Measurements from ENCODE around the gene MARVELD1.
A peak's percentile ranks its signal among the peaks of the same experiment; 100 is the strongest.
"Not testable (repeated sequence)": the region's sequence is repeated elsewhere in the genome, so short reads cannot be mapped to it uniquely, and the experiment has no call there.

The MARVELD1 gene

DNA sequence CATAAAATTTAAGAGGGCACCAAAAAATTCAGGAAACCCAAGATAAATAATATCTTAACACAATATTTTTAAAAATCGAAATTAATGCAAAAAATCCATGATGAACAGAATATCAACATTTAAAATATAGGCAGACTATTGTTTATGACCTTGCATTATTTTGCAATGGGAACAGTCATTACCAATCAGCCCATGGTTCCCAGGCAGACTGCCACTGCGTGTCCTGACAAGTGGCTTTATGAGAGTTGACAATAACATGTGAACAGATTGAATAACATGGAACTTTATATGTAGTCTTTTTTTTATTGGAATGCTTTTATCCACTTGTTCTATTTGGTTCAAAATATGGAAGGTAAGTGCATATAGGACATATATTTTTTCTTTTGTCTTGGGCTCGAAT lies 23.4 kb upstream of the MARVELD1 start:
- no peak for DNase-seq

DNA sequence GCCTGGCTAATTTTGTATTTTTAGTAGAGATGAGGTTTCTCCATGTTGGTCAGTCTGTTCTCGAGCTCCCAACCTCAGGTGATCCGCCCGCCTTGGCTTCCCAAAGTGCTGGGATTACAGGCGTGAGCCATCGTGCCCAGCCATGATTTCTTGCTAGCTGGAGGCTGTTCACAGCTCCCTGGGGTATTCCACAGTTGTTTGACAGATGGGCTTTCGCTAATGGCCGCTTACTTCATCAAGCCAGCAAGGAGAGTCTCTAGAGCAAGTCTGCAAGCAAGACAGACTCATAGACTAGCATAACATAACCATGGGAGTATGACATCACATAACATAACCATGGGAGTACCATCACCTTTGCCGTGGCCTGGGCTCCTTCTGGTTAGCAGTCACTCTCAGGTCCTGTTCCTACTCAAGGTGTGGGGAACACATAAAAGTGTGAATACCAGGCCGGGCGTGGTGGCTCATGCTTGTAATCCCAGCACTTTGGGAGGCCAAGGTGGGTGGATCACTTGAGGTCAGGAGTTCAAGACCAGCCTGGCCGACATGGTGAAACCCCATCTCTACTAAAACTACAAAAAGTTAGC lies 15.4 kb upstream of the MARVELD1 start:
- DNase-seq, result not testable (repeated sequence)

DNA sequence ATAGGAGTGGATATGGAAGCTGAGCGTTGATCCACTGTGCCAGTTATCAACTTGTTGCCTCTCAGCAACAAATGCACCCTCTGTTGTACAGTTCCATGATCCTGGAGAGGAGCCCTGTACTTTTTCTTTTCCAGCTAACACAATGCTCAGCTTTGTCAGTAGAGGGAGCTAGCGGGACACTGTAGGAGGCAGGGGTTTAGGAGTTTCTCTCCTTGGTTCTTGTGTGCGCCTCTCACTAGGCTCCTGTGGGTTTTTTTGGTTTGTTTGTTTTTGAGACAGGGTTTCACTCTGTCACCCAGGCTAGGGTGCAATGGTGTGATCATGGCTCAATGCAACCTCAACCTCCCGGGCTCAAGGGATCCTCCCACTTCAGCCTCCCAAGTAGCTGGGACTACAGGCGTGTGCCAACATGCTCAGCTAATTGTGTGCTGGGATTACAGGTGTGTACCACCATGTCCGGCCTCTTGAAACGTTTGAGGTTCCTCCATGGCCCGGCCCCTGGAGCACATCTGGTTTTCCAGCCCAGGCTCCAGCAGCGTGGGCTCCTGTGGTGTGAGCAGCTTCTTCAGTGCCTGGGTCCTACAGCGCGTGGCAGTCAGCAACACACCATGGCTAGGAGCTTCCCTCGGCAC lies 12.0 kb upstream of the MARVELD1 start:
- DNase-seq, result peak in 27 of 51 donors; percentile 5 to 78 (median 38)

DNA sequence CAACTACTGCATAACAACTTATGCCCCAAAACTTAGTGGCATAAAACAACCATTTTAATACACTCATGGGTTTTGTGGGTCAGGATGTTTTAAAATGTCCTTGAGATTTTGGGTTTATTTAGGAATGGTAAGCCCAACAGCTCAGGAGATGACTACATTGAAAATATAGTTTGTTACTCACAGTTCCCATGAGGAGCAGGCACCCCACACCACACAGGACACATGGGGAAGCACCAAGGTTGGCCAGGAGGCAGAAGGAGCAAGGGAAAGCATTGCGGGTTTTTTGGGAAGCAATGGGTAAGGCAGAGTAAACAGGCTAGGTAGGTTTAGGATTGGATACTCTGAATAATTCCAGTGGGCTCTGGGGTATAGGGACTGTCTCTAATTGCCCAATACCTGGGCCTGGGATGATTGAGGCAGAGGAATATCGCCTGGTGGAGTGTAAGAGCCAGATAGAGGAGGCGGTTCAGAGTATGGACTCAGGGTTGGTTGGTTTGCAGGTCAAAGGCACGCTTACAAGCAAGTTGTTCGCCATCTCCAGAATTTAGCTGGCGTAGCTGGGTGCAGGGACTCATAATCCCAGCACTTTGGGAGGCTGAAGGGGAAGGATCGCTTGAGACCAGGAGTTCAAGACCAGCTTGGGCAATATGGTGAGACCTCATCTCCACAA lies 10.0 kb upstream of the MARVELD1 start:
- no peak for DNase-seq

DNA sequence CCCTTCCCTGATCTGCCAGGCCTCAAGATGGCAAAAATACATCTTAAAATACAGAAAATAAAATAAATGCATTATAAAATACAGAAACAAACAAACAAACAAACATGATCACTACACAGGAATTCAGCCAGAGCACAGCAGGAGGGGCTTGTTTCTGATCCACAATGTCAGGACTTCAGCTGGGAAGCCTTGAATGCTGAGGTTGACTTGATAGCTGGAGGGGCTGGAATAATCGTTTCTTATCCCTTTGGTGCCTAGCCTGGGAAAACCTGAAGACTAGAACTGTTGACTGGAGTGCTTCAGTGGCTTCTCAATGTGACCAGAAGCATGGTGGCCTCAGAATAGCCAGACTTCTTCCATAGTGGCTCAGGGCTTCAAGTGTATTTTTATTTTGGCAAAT lies 9.2 kb upstream of the MARVELD1 start:
- DNase-seq, result no peak

DNA sequence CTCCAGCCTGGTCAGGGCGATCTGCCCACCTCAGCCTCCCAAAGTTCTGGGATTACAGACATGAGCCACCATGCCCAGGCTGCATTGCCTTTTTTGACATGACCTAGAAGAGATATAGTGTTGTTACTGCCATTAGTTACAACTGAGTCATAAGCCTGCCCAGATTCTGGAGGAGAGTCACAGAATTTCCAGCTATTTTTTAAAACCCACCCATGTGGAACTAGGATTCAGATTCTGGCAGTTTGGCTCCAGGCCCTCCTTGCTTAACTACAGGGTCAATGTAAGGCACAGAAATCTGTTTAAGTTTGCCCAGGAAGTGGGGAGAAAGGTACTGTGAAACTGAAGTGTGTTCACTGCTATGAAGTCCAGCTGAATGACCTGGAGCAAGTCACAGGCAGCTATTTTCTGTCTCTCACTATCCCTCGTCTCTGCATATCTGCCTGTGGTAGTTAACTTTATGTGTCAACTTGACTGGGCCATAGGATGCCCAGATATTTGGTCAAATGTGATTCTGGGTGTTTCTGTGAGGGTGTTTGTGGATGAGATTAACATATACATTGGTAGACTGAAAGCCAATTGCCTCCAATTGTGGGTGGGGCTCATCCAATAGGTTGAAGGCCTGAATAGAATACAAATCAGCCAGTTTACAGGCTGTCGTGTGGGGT lies 8.4 kb upstream of the MARVELD1 start:
- no peak for DNase-seq

DNA sequence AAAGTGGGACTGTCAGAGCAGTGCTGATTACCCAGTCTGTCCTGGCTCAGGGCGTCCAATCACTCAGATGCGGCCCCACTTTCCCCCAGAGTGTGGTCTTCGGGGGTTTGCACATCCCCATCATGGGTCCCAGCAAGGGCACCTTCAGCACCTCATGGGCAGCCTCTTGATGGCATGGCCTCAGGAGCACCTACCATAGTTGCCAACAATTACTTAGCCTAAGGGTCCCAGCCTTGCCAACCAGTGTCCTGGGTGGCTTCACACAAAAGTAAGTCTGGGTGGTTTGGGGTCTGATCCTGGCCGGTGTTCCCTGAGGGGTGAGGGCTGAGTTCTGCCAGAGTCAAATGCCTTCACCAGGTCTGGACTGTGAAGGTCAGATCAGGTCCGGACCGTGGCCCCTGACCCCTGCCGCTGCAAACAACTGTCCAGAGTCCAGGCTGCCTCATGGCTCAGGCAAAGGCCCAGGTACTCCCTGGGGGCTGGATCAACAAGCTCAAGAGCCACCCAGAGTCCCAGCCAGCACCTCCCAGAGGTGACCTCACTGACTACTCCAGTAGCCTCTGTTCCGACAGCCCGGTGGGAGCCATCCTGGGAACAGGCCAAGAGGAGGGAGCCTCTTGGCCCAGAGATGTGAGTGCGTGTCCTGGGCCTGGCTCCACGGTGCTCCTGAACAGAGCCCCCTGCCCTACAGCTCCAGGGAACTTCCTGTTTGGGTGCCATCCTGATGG lies 6.2 kb upstream of the MARVELD1 start:
- DNase-seq, result no peak

DNA sequence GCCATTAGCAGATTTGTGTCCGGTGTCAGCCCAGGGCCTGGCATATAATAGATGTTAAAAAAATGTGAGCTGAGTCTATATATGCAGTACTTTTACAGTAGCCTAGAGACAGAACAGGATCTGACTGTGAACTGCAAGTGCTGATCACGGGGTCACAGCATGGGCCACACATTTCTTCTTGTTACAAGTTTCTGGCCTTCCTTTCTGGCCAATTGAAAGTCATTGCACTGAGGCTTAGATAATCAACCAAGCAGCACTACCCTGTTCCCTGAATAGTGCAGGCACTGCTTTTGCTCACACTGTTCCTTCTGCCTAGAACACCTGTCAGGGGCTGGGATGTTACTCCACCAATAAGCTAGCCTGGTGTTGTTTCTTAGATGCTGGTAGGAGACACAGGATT lies 5.4 kb upstream of the MARVELD1 start:
- no peak for DNase-seq

DNA sequence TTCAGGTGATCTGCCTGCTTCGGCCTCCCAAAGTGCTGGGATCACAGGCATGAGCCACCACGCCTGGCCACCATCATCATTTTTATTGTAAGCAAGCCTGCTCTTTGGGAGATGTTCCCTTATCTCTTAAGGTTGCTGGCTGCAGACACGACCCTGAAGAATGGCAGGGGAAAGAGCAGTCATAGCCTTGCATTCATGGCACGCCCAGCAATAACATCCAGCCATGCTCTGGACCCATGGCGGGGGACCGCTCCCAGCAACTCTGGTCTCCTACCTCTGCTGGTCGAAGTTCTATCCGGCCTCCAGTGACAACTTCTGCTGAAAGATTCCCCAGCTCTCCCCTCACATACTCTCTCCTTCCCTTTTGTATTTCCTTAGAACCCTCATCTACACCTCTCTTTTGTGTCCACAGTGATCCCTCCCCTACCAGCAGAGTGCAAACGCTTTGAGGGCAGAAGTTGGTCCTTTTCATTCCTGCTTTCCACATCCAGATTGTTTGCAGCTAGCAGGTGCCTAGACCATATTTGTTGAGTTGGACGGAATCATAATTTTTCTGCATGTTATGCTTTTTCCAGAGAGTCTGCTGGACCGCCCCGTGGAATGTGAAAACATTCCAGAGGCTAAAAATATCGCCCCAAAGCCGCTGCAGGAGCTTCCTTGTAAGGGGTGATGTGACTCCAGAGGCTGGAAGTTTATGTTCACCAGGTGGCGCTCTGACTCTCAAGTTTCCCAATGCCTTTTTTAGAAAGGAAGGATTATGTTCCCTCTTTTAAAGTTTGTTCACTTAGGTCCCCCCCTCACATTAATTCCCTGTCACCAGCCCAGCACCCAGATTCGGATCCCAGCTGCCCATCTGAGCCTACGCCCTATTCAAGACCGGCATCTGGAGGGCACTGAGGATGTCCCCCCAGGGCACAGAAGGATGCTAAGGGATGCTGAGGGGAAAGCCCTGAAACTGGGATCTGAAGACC lies 4.3 kb upstream of the MARVELD1 start:
- DNase-seq, result peak in 23 of 51 donors; percentile 6 to 61 (median 25)

DNA sequence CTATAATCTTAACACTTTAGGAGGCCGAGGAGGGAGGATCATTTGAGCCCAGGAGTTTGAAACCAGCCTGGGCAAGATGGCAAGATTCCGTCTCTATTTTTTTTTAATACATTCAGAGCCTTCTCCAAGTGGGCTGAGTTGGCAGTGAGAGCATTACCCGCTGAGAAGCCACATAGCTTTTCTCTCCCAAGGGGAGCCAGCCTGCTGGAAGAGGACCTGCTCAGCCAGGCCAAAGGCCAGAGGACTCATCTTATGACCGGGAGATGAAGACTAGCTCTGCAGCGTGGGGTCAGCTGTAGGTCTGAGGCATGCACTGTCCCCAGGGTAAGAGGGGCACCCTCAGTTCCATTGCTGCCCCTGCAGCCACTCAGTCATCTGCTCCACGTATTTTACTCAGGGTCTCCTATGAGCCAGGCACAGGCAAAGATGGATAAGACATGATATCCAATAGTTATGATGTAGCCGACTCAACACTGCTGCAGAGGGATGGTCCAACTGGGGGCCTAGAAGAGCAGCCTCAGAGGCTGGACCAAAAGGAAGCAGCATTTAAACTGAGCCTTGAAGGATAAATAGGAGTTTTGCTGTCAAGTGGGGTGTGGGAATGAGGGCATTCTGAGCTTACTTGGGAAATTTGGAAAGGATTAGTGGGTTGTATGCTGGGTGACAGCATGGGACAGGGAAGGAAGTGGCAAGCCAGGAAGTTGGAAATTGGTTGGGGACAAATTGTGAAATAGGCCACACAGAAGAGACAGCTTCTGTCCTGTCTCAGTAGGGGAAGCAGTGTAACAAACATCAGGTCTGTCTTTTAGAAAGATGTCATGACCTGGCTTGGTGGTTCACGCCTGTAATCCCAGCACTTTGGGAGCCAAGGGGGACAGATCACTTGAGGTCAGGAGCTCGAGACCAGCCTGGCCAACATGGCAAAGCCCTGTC lies 1.6 kb upstream of the MARVELD1 start:
- DNase-seq, result no peak

DNA sequence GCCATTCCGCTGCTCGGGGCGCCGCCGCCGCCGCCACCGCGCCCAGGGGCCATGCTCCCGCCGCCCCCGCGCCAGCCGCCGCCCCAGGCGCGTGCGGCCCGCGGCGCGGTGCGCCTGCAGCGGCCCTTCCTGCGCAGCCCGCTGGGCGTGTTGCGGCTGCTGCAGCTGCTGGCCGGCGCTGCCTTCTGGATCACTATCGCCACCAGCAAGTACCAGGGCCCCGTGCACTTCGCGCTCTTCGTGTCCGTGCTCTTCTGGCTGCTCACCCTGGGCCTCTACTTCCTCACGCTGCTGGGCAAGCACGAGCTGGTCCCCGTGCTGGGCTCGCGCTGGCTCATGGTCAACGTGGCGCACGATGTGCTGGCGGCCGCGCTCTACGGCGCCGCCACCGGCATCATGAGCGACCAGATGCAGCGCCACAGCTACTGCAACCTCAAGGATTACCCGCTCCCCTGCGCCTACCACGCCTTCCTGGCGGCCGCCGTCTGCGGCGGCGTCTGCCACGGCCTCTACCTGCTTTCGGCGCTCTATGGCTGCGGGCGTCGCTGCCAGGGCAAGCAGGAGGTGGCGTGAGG lies 383 bp downstream of the MARVELD1 start:
- DNase-seq, result peak in 47 of 51 donors; percentile 19 to 79 (median 59)

DNA sequence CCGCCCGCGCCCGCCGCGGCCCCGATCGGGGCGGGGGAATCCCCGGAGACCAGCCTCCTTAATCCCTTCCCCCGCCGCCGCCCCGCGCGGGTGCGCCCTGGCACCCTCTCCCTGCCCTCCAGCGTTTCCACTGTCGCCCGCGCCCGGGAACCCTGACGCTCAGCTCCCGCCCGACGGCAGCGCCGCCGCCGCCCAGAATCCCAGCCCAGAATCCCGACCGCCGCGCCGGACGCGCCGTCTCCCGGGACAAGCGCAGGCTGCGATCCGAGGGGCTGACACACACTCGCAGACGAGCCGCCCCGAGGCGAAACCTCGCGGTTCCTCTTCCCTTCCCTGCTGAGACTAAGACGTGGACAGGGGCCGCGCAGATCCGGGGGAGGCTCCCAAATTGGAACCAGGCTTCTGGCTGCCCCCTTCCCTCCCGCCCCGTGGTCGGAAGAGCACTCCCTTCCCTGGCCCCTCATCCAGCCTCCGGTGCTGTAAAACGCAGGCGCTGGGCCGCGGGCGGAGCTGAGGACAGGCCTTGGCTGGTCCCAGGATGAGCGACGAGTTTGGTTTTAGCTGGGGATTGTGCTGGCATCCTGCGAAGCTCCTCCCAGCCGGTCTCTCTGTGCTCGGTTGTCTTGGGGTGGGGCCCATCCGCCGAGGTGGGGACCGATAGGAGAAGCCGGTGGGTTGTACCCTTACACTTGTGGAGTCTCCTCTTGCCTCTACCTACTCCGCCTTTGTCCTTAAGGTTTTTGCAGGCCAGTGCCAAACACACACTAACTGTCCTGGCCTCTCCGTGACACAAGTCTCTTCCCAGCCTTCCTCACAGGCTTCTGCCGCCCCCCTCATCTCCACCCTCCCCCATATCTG lies 1.1 kb downstream of the MARVELD1 start:
- DNase-seq, result peak in 30 of 51 donors; percentile 10 to 78 (median 49)

DNA sequence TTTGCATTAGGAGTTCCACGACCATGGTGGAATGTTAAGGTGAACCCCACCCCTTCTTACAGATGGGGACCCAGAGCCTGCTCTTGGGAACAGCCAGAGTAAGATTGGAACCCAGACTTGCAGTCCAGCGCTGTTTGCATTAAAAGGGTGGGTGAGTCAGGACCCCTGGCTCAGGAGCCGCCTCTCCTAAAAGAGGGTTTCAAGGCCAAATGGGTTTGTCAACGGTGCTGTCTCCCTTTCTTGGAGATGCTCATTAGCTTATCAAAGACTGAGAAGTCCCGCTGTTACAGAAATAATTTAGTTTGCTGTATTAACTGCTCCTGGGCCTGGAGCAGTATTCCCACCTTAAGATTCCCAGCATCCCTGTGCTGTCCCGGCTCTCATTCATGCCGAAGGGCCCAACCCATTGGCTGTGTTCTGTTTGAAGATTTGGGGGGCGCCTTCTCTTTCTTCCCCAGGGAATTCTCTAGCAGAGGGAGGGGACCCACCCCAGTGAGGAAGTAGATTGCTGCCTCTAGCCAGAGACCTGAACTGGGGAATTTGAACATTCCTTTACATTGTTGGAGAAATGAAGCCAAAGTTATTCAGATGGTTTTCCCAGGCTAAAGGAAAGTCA lies 1.8 kb downstream of the MARVELD1 start:
- DNase-seq, result no peak

DNA sequence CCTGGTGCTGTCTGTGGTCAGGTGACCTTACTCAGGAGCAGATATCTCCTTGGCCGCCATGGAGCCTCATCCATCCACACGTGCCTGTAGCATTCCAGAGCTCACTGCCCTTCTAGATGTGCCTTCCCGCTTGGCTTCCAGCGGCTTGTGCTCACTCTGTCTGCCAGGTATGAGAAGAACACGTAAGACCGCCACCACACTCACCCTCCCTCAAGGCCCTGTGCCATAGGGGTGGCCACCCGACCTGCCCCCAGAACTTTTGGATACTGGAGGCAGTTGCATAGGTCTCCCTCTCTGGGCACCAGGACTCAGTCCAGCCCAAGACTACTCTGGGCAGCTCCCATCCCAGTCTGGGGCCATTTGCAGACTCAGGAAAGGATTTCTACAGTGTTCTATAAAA lies 4.1 kb downstream of the MARVELD1 start:
- no peak for DNase-seq

DNA sequence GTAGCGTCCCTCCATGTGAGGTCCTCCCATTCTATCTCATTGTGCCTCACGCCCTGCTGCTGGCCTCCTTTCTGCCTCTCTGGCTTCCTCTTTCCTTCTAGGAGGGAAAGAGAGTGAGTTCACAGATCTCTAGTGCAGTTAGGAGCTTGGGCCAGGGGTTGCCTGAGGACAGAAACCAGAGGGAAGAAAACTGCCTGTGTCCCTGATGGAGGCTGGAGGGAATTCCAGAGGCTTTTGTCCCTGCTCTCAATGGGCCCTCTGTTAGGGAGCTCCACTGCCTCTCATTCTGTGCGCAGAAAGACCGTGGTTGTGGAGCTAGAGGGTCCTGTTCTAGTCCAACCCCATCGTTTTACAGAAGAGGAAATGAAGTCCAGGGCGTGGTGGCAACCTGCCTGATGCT lies 4.6 kb downstream of the MARVELD1 start:
- DNase-seq, result peak in 40 of 51 donors; percentile 17 to 84 (median 45)

DNA sequence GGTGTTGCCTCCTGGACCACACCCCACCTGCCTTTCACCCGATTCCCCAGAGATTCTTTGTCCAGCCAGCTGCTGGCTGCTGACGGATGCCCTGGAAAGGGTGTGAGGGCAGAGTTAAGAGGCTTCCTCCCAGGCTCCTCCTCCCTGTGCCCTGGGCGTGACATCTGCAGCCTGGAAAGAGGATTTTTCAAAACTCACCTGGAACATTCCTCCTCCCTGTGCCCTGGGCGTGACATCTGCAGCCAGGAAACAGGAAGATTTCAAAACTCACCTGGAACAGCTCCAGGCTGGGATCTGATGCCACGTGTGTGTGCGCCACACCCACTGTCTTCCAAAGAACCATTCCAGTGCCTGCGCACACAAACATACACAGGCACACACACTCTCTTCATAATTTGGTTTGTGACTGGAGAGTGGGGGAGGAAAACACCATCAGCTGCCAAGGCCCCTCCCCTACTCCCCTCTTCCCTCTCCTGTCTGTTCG lies 5.2 kb downstream of the MARVELD1 start:
- peak in 5 of 51 donors; percentile 16 to 59 (median 40) for DNase-seq

DNA sequence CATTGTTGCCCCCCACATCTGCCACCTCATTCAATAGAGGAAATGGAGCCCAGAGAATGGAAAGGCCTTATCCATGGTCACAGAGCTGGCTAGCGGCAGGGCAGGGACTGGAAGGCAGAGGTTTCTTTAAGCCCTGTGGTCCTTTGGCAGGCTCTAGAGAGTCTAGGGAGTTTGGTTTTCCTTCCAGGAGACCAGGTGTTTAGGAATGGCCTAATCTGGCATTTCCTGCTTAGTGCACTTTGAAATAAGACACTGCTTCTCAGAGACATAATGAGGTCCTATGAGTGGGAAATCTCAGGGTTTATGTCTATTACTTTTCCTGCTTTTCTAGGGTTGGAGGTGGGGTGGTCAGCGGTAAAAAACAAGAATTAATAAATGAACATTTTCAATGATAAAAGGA lies 6.1 kb downstream of the MARVELD1 start:
- no peak for DNase-seq

Measured in hypothalamus (tissue), 51 donors.